Ramos (cell line): ENCODE results near the gene PRR36.
"Not testable (repeated sequence)": the region's sequence is repeated elsewhere in the genome, so short reads cannot be mapped to it uniquely, and the experiment has no call there.

ENCODE experiments used
- in situ Hi-C: fragments of 300-500 bp; cut with MboI; formaldehyde crosslinking; loops from one replicate; pipeline ENCODE4 v1.14.3; 2022; ENCODE audit warnings: low sequenced_read_pairs; ENCODE audit not compliant: unreplicated experiment

PRR36 gene

DNA sequence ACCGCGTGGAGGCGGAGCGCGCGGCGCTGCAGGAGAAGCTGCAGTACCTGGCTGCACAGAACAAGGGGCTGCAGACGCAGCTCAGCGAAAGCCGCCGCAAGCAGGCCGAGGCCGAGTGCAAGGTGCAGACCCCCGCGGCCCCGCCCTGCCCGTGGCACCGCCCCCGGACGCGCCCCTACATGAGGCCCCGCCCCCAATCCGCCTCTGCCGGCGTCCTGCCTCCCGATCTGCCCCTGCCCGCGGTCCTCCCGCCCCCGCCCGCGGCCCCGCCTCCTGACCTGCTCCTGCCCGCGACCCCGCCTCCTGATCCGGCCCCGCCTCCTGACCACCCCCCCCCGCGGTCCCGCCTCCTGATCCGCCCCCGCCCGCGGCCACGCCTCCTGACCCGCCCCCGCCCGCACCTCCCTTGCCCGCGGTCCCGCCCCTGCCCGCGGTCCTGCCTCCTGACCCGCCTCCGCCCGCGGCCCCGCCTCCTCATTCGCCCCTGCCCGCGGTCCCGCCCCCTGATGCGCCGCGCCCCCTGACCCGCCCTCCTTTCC is 11.7 kb downstream of the PRR36 start:
- in situ Hi-C loops, result no loop called here

DNA sequence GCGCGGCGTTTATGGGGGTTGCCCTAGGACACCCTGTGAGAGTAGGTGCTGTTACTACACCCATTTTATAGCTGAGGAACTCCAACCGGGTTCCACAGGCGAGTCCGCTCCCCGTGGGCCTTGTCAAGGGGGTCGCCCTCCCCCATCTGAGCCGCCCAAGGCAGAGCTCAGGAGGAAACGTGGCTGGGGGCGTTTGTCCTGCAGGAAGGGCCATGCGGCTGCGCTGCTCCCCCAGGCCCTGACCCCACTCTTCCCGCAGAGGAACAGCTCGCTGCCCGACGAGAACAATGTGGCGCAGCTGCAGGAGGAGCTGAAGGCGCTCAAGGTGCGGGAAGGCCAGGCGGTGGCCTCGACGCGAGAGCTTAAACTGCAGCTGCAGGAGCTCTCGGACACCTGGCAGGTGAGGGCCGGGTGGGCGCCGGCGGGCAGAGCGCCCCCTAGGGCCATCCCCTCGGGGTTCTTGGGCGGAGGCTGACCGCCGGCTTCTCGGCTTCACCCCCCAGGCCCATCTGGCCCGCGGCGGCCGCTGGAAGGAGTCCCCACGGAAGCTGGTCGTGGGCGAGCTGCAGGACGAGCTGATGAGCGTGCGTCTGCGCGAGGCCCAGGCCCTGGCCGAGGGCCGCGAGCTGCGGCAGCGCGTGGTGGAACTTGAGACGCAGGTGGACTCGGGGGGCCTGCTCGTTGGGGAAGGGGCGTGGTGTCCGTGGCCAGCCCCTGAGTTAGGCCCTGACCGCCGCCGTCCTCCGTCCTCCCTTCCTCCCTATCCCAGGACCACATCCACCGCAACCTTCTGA is 12.4 kb downstream of the PRR36 start:
- in situ Hi-C loops, result no loop called here

DNA sequence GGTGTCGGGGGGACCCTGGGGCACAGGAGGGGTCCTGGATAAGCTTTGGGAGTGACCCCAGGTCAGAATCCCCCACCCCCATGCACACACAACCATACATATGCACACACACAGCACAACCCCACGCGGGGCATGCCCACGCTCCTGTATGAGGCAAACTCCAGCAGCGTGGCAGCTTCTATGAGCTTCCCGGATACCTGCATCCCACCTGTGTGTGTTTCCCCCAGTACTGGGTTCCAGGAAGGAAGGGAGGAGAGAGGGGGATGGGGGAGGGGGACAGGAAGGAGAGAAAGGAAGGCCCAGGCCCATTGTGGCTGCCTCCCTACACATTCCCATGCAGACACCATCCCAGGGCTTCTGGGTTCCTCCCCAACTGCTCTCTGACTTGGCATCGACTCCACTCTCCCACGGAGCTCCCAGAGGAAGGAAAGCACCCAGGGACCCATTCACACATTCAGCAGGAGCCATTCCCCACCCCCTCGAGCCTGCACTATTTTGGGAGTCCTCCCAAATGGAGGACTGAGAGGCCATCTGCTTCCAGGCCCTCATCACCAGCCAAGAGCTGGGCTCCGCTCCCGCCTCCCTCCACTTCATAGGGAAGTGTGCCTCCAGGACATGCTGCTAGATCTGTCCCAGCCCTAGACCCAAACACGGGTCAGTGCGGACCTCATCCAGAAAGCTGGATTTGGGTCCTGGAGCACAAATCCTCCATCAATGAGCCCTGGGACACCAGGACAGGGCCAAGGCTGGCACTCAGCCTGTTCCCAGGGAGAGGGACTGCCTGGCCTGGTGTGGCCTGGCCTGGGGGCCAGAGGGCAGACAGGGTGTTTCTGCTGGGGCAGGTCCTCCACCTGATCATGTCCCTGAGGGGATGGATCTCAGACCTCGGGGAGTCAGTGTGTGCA is 13.2 kb downstream of the PRR36 start:
- in situ Hi-C loops, result no loop called here

DNA sequence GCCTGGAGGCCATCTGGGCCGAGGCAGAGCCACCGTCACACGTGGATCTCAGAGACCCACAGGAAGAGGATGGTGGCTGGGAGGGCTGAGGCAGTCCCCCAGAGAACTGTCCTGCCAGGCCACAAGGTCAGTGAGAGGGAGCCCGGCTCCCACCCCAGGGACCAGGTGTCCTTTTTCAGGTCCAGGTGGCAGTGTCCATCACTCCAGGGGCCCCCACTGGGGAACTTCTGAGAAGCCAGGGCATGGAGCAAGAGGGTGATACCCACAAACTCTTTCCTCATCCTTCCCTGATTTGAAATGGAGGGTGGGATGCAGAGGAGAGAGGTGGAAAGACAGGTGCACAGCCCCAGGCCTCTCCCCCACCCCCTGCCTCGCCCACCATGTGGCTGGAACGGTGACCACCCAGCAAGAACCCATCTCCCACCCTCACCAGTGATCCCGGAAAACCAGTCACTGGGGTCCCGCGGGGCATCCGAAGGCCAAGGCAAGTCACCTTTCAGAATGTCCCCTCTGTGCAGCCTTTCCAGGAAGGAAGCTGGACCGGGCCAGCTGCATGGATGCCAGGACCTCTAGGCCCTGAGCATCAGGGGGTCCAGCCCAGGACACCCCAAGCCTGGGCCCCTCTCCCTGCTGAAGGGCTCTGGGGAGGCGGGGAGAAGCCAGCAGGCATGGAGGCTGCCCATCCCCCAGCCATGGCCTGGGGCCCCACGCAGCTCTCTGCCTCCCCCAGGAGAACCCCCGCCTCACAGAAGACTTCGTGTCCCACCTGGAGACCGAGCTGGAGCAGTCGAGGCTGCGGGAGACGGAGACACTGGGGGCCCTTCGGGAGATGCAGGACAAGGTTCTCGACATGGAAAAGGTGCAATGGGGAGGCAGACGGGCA is 14.1 kb downstream of the PRR36 start:
- in situ Hi-C loops, result no loop called here

DNA sequence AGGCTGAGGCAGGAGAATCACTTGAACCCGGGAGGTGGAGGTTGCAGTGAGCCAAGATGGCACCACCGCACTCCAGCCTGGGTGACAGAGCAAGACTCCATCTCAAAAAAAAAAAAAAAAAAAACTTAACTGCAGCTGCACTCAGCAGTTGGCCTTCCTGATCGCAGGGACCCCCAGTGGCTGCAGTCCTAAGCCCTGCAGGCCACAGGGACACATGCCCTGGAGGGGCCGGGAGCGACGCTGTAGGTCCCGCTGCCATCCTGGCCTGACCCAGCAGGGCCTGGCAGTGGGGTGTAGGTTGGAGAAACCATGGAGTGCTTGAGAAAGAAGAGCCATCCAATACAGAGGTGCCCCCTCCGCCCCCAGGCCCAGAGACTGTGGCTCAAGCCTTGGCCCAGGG is 15.1 kb downstream of the PRR36 start:
- in situ Hi-C loops, result not testable (repeated sequence)

DNA sequence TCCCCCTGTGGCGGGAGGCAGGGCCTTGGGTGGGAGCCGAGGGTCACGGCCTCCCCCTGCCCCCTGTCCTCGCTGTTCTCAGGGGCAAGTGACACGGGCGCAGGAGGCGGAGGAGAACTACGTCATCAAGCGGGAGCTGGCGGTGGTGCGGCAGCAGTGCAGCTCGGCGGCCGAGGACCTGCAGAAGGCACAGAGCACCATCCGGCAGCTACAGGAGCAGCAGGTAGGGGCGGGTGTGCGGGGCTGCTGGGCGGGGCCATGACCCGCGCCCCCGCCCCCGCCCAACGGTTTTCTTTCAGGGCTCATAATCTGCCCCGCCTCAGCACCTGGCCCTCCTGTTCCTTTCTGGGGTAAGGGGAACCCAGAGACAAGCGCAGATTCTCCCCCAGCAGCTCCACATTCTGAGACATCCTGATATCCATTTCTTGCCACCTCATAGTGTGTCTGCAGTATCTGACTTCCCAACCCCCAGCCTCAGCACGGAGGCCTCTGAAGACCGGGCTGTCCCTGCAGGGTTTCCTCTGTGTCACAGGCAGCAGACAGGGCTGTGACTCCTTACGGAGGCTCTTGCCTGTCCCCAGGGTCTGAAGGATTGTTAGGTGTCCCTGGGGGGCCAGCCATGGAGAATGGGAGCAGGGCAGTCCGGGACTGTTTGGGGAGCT is 15.9 kb downstream of the PRR36 start:
- in situ Hi-C loops, result no loop called here

DNA sequence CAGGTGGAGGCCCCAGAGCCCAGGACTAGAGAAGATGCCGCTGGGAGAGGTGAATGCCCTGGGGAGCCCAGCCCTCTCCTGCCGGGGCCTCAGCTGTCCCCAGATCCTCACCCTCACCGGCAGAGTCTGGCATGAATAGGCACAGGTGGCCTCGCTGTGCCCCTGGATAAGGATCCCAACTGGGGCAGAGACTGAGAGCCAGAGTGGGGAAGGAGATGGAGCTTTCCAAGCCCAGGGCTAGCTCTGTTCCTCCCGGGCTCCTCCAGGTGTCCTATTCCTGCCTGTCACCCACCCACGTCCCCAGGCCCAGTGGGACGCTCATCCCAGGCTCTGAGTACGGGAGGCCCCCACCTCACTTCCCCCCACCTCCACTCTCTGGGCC is 16.5 kb downstream of the PRR36 start:
- in situ Hi-C loops, result no loop called here

DNA sequence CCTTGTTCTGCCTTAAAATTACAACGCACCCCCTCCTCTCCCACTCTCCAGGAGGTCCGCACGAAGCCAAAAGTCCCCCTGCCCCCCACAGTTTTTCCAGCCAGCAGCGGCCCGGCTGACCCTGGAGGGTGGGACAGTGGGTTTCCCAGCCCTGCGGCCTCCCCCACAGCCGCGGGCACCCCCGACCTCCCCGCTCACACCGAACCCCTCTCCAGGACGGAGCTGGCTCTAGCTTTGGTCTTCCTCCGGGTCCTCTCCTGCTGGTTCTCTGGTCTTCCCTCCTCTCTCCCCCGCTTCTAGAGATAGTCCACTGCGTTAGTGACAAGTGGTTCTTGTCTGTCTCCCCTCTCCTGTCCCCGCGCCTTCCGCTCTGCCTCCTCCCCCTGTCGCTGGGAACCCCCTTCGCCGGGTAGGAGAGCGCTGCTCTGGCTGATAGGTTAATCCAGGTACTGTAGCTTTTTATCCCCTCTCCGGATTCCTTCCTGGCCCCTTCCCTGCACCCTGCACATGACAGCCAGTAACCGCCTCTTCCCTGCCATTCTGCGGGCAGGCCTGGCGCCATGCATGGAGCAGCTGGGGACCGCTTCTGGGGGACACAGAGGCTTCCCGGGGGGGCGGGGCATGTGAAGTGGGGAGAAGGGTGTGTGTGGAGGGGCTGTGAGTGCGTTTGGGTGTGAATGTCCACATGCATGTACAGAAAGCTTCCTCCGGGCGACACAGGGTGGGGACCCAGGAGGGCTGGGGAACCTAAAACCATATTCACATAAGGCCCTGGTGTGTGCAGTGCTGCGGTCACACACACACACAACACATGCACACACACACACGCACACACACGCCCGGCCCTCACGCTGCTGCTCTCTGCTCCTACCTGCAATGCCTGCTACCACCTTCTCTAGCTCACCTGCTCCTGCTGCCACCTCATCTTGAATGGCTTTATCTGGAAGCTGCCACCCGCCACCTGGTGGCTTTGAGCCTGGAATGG is 17.2 kb downstream of the PRR36 start:
- in situ Hi-C loops, result no loop called here

DNA sequence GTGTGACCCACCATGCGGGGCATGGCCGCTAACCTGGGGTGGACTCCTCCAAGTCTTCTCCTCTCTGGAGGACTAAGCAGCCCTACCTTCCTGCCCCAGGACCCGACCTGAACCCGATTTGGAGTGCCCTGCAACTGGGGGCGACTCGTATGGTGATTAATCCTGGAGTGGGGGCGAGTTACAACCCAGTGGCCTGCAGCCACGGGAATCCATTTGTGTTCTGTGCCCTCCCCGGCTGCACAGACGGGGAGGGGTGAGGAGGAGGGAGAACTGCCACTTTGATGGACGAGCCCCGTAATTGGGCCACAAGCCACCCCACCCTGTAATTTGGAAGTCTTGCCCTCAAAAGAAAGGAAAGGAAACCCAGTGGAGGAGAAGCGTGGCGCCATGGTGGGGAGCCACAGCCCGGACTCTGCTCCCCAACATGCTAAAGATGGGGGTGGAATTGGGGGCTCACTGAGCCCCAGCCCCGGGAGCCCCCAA is 18.0 kb downstream of the PRR36 start:
- in situ Hi-C loops, result no loop called here

DNA sequence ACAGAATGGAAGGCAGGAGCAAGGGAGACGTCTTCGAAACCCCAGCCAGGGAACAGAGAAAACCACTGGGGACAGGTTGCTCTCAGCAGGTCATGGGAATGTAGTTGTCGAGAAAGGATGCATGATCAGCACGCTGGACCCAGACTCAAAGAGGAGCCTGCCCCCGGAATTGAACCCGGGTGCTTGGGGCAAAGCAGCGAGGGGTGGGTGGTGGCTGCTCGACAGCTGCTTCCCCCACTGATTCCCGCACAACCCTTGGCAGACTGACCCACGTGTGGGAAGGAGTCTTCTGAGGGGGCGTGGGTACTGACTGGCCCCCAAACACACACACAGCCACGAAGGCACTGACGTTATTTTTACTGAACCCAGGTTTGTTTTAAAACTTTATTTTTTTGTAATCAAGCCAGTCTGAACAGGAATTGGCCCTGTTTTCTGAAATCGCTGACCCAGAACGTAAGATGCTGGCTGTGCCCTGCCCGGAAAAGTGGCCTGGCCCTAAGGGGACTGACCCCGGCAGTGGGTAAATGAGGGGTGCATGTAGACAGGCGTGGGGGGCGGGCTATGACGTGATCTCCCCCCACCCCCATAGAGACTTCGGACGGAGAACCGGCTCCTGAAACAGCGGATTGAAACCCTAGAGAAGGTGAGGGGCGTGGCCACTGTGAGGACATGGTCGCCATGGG is 18.6 kb downstream of the PRR36 start:
- in situ Hi-C loops, result no loop called here

DNA sequence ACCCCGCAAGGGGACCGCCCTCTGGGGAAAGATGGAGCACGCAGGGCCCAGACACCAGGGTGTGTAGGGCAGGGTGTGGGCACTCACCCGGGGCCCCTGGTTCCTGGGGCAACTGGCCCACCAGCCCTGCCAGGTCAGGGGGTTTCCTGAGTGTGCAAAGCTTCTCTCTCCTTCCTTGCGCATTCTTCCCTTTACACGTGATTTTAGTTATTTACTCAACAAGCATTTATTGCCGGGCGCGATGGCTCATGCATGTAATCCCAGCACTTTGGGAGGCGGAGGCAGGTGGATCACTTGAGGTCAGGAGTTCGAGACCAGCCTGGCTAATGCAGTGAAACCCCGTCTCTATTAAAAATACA is 20.4 kb downstream of the PRR36 start:
- in situ Hi-C loops, result loop anchor here (5.0 kb wide), 1 partner anchor 69 kb away; the partner anchor contains the start of gene SNAPC2

DNA sequence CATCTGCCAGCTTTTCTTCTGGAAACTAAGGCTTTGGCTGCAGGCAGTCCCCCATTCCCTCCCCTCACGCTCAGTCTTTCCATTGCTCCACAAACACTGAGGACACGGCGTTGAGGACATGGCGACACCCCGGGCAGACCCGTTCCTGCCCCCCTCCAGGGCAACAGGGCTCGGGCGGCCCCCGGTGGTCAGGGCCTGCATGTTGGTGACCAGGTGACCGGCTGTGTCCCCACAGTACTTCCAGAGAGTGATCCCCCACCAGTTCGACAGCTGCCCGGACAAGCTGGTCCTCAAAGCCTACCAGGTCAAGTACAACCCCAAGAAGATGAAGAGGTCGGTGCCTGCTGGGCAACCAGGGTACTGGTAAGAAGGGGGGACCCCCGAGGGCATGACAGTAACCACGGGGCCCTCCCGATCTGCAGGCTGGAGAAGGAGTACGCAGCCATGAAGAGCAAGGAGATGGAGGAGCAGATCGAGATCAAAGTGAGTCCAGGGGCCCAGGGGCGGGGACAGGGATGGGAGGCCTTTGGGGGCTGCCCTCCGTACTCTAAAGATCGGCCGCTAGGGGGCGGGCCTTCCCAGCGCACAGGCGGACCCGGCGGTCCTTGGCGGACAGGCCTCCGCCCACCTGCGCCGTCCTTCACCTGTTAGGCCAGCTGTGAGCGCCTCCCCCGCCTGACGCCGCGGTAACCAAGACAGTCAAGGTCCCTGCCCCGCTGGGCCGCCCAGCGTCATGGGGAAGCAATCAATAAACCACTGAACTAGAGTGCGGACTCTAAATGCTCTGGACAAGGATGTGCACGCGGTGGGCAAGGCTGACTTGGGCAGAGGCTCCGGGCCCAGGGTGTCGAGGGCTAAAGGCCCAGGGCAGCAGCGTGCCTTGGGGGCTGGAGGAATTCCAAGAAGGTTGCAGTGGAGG is 21.1 kb downstream of the PRR36 start:
- in situ Hi-C loops, result loop anchor here (5.0 kb wide), 1 partner anchor 69 kb away; the partner anchor contains the start of gene SNAPC2

DNA sequence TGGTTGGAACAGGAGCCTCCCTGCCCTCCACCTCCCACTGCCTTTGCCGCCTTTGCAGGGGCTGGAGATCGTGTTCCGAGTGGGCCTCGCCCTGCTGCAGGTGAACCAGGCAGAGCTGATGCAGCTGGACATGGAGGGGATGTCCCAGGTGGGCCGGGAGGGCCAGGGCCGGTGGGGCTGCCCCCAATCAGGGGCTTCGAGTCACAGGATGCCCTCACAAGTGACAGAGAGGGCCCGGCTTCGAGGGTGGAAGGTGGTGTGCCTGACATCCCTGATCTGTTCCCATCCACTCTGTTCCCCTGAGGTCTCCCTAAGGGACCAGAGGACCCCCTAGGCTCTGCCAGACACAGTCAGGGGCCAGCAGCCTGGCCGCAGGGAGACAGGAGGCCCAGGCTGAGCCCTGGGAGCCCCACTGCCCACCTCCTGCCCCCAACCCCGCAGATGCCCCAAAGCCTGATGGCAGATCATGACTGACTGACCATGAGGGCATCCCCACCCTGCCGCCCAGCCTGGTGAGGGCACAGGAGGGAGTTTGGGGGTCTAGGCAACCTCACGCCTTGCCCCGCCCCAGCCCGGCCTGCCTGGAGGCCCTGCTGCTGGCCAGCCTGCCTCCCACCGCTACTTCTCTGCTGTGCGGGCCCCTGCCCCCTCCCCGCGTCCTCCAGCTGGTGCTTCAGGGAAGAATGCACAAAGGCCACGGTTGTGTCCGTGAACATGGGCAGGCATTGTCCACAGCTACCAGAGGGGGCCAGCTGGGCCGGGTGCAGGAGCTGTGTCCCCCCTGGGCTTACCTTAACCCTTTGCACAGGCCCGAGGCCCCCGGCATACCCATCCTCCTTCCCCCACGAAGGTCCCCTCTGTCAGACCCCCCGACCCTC is 22.3 kb downstream of the PRR36 start:
- in situ Hi-C loops, result loop anchor here (5.0 kb wide), 1 partner anchor 70 kb away; the partner anchor contains the start of gene SNAPC2

DNA sequence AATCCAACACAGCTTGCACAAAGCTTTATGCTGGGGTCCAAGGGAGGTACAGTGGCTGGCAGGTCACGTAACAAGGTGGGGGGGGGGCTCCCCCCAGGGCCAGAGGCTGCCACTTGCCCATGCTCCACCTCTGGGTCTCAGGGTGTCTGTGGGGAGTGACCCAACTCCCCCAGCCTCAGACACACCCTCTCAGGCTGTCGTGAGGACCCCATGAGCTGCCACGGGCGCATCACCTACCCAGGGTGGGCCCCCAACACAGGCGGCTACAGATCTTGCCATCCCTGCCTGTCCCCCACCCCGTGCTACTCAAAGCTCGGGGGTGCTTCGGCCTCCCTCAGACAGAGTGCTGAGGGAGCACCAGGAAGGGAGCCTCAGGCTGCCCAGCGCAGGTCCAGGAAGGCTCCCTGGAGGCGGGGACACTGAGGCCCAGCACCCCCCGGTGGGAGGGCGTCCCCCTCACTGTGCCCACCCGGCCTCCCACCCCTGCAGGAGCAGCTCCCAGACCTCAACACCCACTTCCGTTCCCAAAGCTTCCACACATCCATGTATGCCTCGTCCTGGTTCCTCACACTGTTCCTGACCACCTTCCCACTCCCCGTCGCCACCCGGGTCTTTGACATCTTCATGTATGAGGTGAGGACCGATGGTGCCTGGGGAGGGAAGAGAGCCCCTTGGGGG is 23.1 kb downstream of the PRR36 start:
- in situ Hi-C loops, result loop anchor here (5.0 kb wide), 1 partner anchor 71 kb away; the partner anchor contains the start of gene SNAPC2
